ENCODE measurements around the gene KIAA0930. TPM values are rescaled to one million over a fixed set of nuclear protein-coding genes. Genes with fewer than 3 reads are reported as not detected.

KIAA0930 gene
- total and polyA plus RNA-seq, 2 donors (not counting 1 experiment from before 2014, with no cell fraction given): 27.0 to 46.8 TPM

- no peak overlapping the region for H3K4me3 ChIP-seq (ENCODE audit: control extremely low read depth in 1 of 5, extremely low read depth in 1 of 5, insufficient read depth in 1 of 5, low read depth in 2 of 5, low read length in 4 of 5)
- 90% methylated on average over 6 of the region's 9 CpGs for WGBS (ENCODE audit: insufficient coverage)
- peaks cover 8% of the 10 kb centered on the region for H3K79me2 ChIP-seq (ENCODE audit: control insufficient read depth, insufficient read depth, low read length)
- H3K9ac ChIP-seq (ENCODE audit: low read length): no peak overlapping the region
- Mint-ChIP-seq H3K4me1 (peaks cover 3% of the 10 kb centered on the region), H3K27me3 (no peaks in the 10 kb centered on the region), H3K9me3 (ENCODE audit: insufficient read depth) (no peaks in the 10 kb centered on the region), H3K4me3 (no peak overlapping the region), H3K27ac (no peak overlapping the region)
- H3K9me3 ChIP-seq (ENCODE audit: control extremely low read depth in 1 of 3, control insufficient read depth in 2 of 3, insufficient read depth in 1 of 3, low read length in 2 of 3): no peaks in the 10 kb centered on the region
- no peak for DNase-seq
- H3K27ac ChIP-seq (ENCODE audit: low read length in 2 of 2): no peak overlapping the region
- CTCF ChIA-PET: no interaction called here
- intact Hi-C loops (cut with micrococcal nuclease): no loop called here
- peaks cover 3 to 15% of the 10 kb centered on the region in 2 experiments for H3K36me3 ChIP-seq (replicated peaks in 1 of 2; ENCODE audit: control extremely low read depth in 1 of 2, control insufficient read depth in 1 of 2, extremely low read depth in 1 of 2, insufficient read depth in 2 of 2, low read length in 1 of 2)
- no peaks in the 10 kb centered on the region for H3K4me1 ChIP-seq (ENCODE audit: control insufficient read depth in 2 of 2, insufficient read depth in 2 of 2, low read length in 2 of 2)
- no peak for ATAC-seq (ENCODE audit: low read depth)
- POLR2A ChIA-PET: no interaction called here
- H4K20me1 ChIP-seq (ENCODE audit: control insufficient read depth, insufficient read depth, low read length, poor library complexity, severe bottlenecking): no peaks in the 10 kb centered on the region
- H3K4me2 ChIP-seq (replicated peaks; ENCODE audit: low read depth, low read length, poor library complexity, severe bottlenecking): no peak overlapping the region
- TF ChIP-seq EZH2 (IDR thresholded peaks at IDR 0.05; ENCODE audit: borderline replicate concordance, insufficient read depth, low read depth, low read length, poor library complexity, severe bottlenecking): no peak
- H2AFZ ChIP-seq (ENCODE audit: insufficient read depth, low read depth, low read length, poor library complexity, severe bottlenecking): no peak overlapping the region
- H3K27me3 ChIP-seq (replicated peaks in 1 of 4; ENCODE audit: control extremely low read depth in 1 of 4, control insufficient read depth in 3 of 4, insufficient read depth in 4 of 4, low read length in 3 of 4): no peaks in the 10 kb centered on the region
These were observed 85.4 kb downstream of the KIAA0930 start for GRCh38 chr22:45155050-45155840.

GRCh38 chr22:45154383-45154782 lies 86.3 kb downstream of the KIAA0930 start:
- Mint-ChIP-seq H3K9me3 (ENCODE audit: insufficient read depth) (no peaks in the 10 kb centered on the region), H3K4me3 (no peak overlapping the region), H3K4me1 (no peaks in the 10 kb centered on the region), H3K27me3 (no peaks in the 10 kb centered on the region), H3K27ac (no peak overlapping the region)
- POLR2A ChIA-PET: no interaction called here
- H3K4me3 ChIP-seq (ENCODE audit: control extremely low read depth in 1 of 5, extremely low read depth in 1 of 5, insufficient read depth in 1 of 5, low read depth in 2 of 5, low read length in 4 of 5): no peak overlapping the region
- DNase-seq (no peak), ATAC-seq (ENCODE audit: low read depth) (no peak)
- H3K36me3 ChIP-seq (replicated peaks in 1 of 2; ENCODE audit: control extremely low read depth in 1 of 2, control insufficient read depth in 1 of 2, extremely low read depth in 1 of 2, insufficient read depth in 2 of 2, low read length in 1 of 2): peaks cover 3 to 15% of the 10 kb centered on the region in 2 experiments
- no peak overlapping the region for H3K4me2 ChIP-seq (replicated peaks; ENCODE audit: low read depth, low read length, poor library complexity, severe bottlenecking)
- TF ChIP-seq CTCF (IDR thresholded peaks at IDR 0.05): no peak
- no peak for TF ChIP-seq EZH2 (IDR thresholded peaks at IDR 0.05; ENCODE audit: borderline replicate concordance, insufficient read depth, low read depth, low read length, poor library complexity, severe bottlenecking)
- no peaks in the 10 kb centered on the region for H3K4me1 ChIP-seq (ENCODE audit: control insufficient read depth in 2 of 2, insufficient read depth in 2 of 2, low read length in 2 of 2)
- CTCF ChIA-PET: no interaction called here
- H2AFZ ChIP-seq (ENCODE audit: insufficient read depth, low read depth, low read length, poor library complexity, severe bottlenecking): no peak overlapping the region
- H4K20me1 ChIP-seq (ENCODE audit: control insufficient read depth, insufficient read depth, low read length, poor library complexity, severe bottlenecking): no peaks in the 10 kb centered on the region
- no peaks in the 10 kb centered on the region for H3K9me3 ChIP-seq (ENCODE audit: control extremely low read depth in 1 of 3, control insufficient read depth in 2 of 3, insufficient read depth in 1 of 3, low read length in 2 of 3)
- H3K27me3 ChIP-seq (replicated peaks in 1 of 4; ENCODE audit: control extremely low read depth in 1 of 4, control insufficient read depth in 3 of 4, insufficient read depth in 4 of 4, low read length in 3 of 4): no peaks in the 10 kb centered on the region
- 96% methylated on average over 3 of the region's 3 CpGs for WGBS (ENCODE audit: insufficient coverage)
- intact Hi-C loops (cut with micrococcal nuclease): no loop called here
- peaks cover 5% of the 10 kb centered on the region for H3K79me2 ChIP-seq (ENCODE audit: control insufficient read depth, insufficient read depth, low read length)
- H3K27ac ChIP-seq (ENCODE audit: low read length in 2 of 2): no peak overlapping the region
- no peak overlapping the region for H3K9ac ChIP-seq (ENCODE audit: low read length)

Measured in B cell (primary cell).